Suppressor macrophage (primary cell): Measurements from ENCODE around the gene ZZZ3.
"Not testable (repeated sequence)": the region's sequence is repeated elsewhere in the genome, so short reads cannot be mapped to it uniquely, and the experiment has no call there.

Source experiments
- DNase-seq, 4 experiments: peaks; one replicate each; pipeline ENCODE4 v3.0.0-alpha.2; 2020 to 2022
- total RNA-seq, 17 experiments: gene quantifications; one replicate each; lab custom pipeline; 2026; ENCODE audit warnings: mixed read lengths in 6 of 17, inconsistent platforms in 3 of 17; lab: John Stamatoyannopoulos, UW

Gene ZZZ3
- 9.4 to 68.8 (median 34.3) reads per million in 17 experiments for total RNA-seq

DNA sequence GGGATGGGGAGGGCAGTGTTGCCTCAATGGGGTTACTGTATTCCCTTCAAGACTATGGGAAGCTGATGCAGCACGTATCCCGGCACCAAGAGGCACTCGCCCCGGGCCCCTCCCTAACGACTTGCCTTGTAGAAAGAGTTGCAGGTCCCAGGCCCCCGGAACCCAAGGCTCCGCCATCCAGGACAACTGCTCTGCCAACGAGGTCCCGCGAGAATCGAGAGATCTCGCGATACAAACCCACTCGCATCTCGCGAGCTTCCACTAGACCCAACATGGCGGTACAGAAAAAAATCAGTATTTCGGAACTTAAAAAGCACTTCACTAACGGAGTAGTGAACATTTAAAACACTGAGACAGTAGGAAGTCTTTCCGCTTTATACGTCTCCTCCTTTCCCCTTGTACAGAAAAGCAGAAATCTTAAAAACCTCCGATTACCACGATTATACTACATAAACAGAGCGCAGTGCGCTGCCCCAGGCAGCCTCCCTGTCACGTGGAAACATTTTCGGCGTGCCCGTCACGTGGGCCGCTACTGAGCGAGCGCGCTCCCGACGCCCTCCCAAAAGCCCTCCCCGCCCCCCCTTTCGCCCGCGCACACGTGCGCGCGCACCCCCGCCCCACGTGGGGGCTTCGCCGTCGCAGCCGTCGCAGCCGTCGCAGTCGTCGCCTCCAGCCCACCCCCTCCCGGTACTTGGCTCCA, at the start of gene ZZZ3:
Gene ZZZ3 (minus strand): TSS at position 199 of the 700 bp plus-strand sequence. CDS start 49,304 bp downstream, outside the sequence.
- DNase-seq: peak; percentile 96 to 97 (median 96)

GRCh38 chr1:77732090-77732489, 49.6 kb upstream of the ZZZ3 start:
- no peak for DNase-seq

- no peak for DNase-seq
These were observed 43.2 kb upstream of the ZZZ3 start for GRCh38 chr1:77725706-77726105.

- DNase-seq: no peak
These were observed 35.7 kb upstream of the ZZZ3 start for GRCh38 chr1:77718181-77718580.

GRCh38 chr1:77716065-77716464, 33.6 kb upstream of the ZZZ3 start:
- no peak for DNase-seq

DNA sequence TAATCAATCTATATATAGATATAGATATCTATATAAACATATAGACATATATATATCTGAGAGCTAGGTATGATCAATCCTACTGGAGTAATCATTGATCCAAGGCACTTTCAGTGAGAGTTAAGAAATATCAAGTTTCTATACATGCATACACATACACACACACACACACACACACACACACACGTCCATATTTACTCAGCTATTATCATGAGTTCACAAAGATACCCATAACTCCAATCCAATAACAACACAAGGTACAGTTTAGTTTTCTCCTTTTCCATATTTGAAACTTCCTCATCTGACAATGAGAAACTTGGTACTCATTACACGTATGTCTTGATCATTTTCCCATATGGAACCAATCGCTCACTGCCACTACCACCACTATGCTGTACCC, 27.3 kb upstream of the ZZZ3 start:
- no peak for DNase-seq

- DNase-seq: no peak
These were observed 23.9 kb upstream of the ZZZ3 start for GRCh38 chr1:77706321-77706720.

DNA sequence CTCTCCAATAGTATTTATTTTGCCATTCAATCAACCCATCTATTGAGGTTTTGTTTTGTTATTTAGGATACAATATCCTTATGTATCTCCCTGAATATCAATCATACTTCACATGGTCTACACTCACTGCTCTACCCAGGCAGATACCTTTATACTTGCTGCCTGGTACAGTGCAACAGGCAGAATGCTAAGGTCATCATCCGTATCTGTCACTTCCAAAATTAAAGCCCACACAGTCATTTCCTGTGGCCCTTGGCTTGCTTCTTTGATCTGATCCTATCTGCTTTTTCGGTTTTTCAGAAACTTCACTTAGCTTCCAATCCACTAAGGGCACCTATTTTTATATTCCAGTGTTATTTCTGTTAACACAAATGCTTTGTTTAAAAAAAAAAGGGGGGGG, 22.3 kb upstream of the ZZZ3 start:
- DNase-seq: no peak

DNA sequence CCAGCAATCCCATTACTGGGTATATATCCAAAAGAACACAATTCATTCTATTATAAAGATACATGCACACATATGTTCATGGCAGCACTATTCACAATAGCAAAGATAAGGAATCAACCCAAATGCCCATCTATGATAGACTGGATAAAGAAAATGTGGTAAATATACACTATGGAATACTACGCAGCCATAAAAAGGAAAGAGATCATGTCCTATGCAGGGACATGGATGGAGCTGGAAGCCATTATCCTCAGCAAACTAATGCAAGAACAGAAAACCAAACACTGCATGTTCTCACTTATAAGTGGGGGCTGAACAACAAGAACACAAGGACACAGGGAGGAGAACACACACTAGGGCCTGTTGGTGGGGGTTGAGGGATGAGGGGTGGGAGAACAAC, 17.2 kb upstream of the ZZZ3 start:
- DNase-seq: not testable (repeated sequence)

DNA sequence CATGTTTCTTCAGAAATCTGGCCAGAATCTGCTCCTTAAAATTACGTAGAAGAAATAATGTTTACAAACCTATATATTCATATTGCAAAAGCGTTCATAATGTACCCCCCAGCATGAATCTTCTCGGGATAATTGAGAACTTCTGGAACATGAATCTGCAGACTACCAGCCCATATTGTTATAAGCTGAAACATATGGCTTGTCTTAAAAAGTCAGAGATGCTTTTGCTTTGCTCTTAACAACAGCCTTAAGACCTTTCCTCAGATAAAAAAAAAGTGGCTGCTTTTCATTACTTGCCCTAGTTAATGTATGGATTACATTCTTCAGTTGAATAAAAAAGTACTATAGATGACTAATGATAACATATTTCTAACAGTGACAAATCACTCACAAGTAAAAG, 15.0 kb upstream of the ZZZ3 start:
- no peak for DNase-seq

DNA sequence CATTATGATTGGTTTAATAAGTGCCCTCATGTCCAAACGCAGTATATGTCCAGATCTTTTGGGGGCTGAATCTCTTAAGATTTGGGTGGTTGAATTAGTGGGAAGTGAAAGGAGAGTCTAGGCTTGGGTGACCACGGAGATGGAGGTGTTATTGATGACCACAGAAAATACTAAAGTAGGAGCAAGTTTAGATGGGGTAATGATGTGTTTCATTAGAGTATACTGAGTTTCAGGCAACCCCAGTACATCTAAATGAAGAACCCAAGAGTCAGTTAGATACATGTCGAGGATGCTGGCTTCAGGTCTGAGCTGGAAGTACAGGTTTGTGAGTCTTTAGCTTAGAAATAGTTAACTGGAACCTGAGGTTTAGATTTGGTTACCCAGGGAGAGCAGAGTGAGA, 6.5 kb upstream of the ZZZ3 start:
- DNase-seq: no peak

DNA sequence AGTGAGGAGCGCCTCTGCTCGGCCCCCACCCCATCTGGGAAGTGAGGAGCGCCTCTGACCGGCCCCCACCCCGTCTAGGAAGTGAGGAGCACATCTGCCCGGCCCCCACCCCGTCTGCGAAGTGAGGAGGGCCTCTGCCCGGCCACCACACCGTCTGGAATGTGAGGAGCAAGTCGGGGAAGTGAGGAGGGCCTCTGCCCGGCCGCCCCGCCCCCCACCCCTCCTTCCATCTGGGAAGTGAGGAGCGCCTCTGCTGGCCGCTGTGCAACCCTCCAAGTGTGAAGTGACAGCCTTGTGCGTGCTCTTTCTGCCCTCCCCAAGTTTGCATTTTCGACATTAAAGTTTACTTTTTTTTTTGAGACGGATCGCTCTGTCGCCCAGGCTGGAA, 5.1 kb upstream of the ZZZ3 start:
- peak in 3 of 4 experiments; percentile 20 to 42 (median 22) for DNase-seq

GRCh38 chr1:77686796-77687518, 4.5 kb upstream of the ZZZ3 start:
- no peak for DNase-seq

DNA sequence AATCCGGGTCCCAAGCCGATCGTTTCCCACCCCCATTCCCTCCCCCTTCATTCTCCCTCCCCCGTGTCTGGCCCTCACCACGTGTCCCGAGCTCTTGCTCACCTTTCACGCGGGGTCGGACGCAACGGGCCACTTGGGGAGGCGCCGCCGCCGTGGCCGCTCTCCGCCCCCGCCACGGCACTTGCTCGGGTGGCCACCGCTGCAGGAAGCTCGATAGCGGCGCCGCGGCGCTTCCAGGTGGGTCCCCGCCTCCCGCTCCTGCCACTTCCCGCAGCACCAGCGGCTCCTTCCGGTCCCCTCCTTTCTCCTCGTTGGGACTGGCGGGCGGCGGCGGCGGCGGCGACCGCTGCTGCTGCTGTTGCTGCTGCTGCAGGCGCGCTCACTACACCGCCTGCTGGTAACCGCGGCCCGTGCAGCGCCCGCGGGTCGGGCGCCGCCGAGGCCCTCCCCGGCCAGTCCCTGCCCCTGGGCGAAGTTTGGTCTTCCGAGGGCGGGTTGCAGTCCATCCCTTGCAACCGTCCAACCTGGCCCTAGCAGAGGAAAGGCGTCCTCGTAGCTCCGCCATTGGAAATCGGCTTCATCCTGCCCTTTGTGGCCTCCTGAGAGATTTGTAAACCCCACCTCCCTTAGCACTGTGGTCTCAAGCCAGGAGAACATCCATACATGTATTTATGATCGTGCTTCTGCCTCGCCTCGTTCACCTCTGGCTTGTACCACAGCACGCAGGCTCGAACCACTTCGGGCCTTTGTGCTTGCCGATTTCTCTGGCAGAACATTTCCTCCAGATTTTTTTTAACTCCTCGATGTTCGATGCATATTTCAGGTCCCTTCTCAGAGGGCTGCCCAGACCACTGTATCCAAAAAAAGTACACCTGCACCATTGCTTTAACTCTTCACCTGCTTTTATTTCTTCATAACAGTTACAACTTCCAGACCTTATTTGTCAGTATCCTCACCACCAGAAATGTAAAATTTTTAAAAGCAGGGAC, 996 bp upstream of the ZZZ3 start:
- peak; percentile 94 to 97 (median 96) for DNase-seq

DNA sequence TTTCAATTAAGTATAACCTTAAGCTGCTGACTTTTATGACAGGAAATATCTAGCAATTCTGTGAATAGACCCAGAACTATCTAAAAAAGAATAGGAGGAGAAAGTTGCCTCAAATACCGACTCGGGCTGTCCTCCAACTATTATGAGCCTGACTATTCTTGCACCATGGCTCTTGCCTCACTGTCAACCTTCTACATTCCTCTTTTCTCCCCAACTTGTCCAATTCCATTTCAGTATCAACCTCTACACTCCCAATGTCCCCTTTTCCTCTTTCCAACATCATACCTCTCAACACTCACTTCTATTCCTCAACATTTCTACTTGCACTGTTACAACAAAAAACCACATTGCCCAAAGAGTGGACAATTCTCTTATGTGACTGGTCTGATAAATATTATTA, 2.3 kb downstream of the ZZZ3 start:
- DNase-seq: peak in 1 of 4 experiments; percentile 19

- no peak for DNase-seq
These were observed 3.5 kb downstream of the ZZZ3 start for GRCh38 chr1:77678660-77679610.

- DNase-seq: not testable (repeated sequence)
These were observed 7.7 kb downstream of the ZZZ3 start for GRCh38 chr1:77674807-77675206.

- DNase-seq: no peak
These were observed 8.6 kb downstream of the ZZZ3 start for GRCh38 chr1:77673716-77674355.

GRCh38 chr1:77673030-77673429, 9.4 kb downstream of the ZZZ3 start:
- no peak for DNase-seq

DNA sequence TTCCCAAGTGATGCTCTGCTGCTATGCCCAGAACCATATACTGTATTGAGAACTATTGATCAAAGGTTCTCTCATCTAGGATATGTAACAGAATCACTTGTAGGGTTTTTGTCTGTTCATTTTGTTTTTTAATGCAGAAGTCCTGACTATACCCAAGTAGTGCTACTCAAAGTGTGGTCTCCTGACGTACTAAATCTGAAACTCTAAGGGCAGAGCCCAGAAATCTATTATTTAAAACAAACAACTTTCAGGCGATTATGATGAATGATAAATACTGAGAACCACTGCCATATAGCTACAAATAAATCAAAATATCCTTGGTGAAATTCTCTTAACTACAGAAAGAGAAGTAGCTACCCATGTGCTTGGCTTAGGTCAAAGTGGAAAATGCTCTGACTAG, 10.1 kb downstream of the ZZZ3 start:
- no peak for DNase-seq

DNA sequence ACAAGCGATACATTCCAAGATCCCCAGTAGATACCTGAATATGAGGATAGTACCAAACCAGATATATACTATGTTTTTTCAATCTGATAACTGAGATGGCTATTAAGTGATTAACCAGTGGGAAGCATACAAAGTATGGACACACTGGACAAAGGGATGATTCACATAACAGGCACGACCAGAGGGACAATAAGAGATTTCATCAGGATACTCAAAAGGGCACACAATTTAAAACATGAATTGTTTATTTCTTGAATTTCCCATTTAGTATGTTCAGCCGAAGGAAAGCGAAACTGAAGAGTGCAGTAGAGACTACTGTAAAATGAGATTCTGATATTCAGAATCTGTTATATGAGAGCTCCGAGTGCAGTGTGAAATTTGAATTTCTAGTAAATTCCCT, 10.6 kb downstream of the ZZZ3 start:
- no peak for DNase-seq
